ENCODE measurements around the gene STK32C.
"Not testable (repeated sequence)": the region's sequence is repeated elsewhere in the genome, so short reads cannot be mapped to it uniquely, and the experiment has no call there.

STK32C gene

GRCh38 chr10:132162590-132163277 is 145.0 kb downstream of the STK32C start:
- no peak for DNase-seq

- DNase-seq, result peak; percentile 55
Observed at GRCh38 chr10:132162021-132162531, 145.7 kb downstream of the STK32C start.

GRCh38 chr10:132160834-132161622 is 146.7 kb downstream of the STK32C start:
- DNase-seq, result not testable (repeated sequence)

GRCh38 chr10:132160231-132160630 is 147.5 kb downstream of the STK32C start:
- DNase-seq, result not testable (repeated sequence)

- not testable (repeated sequence) for DNase-seq
Observed at GRCh38 chr10:132159302-132160230, 148.2 kb downstream of the STK32C start.

DNA sequence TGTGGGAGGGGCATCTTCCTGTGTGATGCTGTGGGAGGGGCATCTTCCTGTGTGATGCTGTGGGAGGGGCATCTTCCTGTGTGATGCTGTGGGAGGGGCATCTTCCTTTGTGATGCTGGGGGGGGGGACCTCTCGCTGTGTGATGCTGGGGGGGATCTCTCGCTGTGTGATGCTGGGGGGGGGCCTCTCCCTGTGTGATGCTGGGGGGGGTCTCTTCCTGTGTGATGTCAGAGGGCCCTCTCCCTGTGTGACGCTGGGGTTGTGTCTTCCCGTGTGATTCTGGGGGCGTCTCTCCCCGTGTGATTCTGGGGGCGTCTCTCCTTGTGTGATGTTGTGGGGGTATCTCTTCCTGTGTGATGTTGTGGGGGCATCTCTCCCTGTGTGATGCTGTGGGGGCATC is 148.9 kb downstream of the STK32C start:
- DNase-seq, result no peak

GRCh38 chr10:132158122-132158741 is 149.5 kb downstream of the STK32C start:
- no peak for DNase-seq
